Thyroid gland (tissue), 4 donors: ENCODE results near the gene OR10H3. TPM values are rescaled to one million over a fixed set of nuclear protein-coding genes. Genes with fewer than 3 reads are reported as not detected.

Experiments
- DNase-seq, 2 donors: peaks; one replicate each; pipeline ENCODE4 v3.0.0-alpha.2; 2019
- H3K27ac ChIP-seq, 3 donors: fragments of 200-600 bp; sonication (generic); 1 replicate in 2 of 3; 2 replicates in 1 of 3; pipeline ENCODE4 v1.5.1; 2016 to 2019; ENCODE audit warnings: mild to moderate bottlenecking in 1 of 3, moderate library complexity in 1 of 3
- H3K27me3 ChIP-seq: fragments of 200-600 bp; sonication (generic); one replicate; pipeline ENCODE4 v1.5.1; 2019
- H3K36me3 ChIP-seq, 2 donors: fragments of 200-600 bp; sonication (generic); one replicate each; pipeline ENCODE4 v1.5.1; 2016 to 2019
- H3K4me1 ChIP-seq, 2 donors: fragments of 200-600 bp; sonication (generic); one replicate each; pipeline ENCODE4 v1.5.1; 2017 to 2019
- H3K4me3 ChIP-seq, 3 donors: fragments of 200-600 bp; sonication (generic); replicated peaks in 1 of 3; 1 replicate in 2 of 3; 2 replicates in 1 of 3; pipeline ENCODE4 v1.5.1; 2016; ENCODE audit warnings: mild to moderate bottlenecking in 1 of 3
- H3K9me3 ChIP-seq: fragments of 200-600 bp; sonication (generic); one replicate; pipeline ENCODE4 v1.5.1; 2017
- POLR2A ChIP-seq, 2 donors: fragments of 450-650 bp; IDR thresholded peaks; one replicate each; pipeline ENCODE4 v1.6.1; 2017; ENCODE audit warnings: antibody characterized with exemption in 2 of 2, mild to moderate bottlenecking in 2 of 2, moderate library complexity in 1 of 2
- WGBS, 2 donors: methylation state at CpG; one replicate each; pipeline ENCODE4 v1.1.5; 2017; 5-methylcytosine and 5-hydroxymethylcytosine counted together
- intact Hi-C: fragments of 100-400 bp; cut with DNase I; formaldehyde crosslinking; loops from one replicate; pipeline ENCODE4 v1.15.1; 2023
- total RNA-seq, 4 donors: library from RNA; depleted of rRNA; stranded (reverse); fragments of >200 nt; gene quantifications; one replicate each; pipeline ENCODE4 v1.2.3, GENCODE V29; 2016
- TF ChIP-seq, protein P1 (sequence below), 6 experiments: fragments of 200-600 bp in 3 of 6; fragments of 450-650 bp in 3 of 6; sonication (generic) in 3 of 6; IDR thresholded peaks; one replicate each; pipeline ENCODE4 v1.5.1; 2016 to 2019; ENCODE audit warnings: antibody characterized with exemption in 6 of 6, mild to moderate bottlenecking in 2 of 6, inconsistent platforms in 1 of 6, moderate library complexity in 1 of 6

The OR10H3 gene
- total RNA-seq, 4 donors from 2014 or later: not detected

DNA sequence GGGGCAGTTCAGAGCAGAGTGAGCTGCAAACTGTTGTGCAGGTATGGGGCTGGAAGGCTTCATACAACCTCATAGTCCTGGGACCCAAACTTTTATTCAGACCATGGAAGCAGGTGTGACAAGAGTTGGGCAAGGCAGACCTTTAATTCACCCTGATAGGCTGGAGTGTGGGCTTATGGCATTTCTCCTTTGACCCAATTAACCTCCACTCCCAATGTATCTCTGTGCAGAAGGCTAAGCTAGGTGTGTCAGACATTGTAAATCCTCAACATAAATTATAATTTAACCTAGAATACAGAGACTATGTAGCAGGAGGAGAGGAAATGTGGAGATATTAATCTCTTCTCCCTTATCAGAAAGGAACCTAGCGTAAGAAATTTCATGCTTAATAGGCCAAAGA lies 22.1 kb upstream of the OR10H3 start:
- no peaks in the 10 kb centered on the region for H3K9me3 ChIP-seq
- intact Hi-C loops: no loop called here
- H3K27me3 ChIP-seq: no peaks in the 10 kb centered on the region
- no peak for DNase-seq
- no peak for TF ChIP-seq POLR2A (IDR thresholded peaks at IDR 0.05)
- TF ChIP-seq, protein P1, sequence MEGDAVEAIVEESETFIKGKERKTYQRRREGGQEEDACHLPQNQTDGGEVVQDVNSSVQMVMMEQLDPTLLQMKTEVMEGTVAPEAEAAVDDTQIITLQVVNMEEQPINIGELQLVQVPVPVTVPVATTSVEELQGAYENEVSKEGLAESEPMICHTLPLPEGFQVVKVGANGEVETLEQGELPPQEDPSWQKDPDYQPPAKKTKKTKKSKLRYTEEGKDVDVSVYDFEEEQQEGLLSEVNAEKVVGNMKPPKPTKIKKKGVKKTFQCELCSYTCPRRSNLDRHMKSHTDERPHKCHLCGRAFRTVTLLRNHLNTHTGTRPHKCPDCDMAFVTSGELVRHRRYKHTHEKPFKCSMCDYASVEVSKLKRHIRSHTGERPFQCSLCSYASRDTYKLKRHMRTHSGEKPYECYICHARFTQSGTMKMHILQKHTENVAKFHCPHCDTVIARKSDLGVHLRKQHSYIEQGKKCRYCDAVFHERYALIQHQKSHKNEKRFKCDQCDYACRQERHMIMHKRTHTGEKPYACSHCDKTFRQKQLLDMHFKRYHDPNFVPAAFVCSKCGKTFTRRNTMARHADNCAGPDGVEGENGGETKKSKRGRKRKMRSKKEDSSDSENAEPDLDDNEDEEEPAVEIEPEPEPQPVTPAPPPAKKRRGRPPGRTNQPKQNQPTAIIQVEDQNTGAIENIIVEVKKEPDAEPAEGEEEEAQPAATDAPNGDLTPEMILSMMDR (IDR thresholded peaks at IDR 0.05): no peak
- WGBS, 2 donors: 74 to 98% methylated on average over 1 of the region's 1 CpG
- no peak overlapping the region for H3K4me3 ChIP-seq
- H3K27ac ChIP-seq: no peak overlapping the region
- H3K4me1 ChIP-seq: no peaks in the 10 kb centered on the region
- H3K36me3 ChIP-seq: no peaks in the 10 kb centered on the region

DNA sequence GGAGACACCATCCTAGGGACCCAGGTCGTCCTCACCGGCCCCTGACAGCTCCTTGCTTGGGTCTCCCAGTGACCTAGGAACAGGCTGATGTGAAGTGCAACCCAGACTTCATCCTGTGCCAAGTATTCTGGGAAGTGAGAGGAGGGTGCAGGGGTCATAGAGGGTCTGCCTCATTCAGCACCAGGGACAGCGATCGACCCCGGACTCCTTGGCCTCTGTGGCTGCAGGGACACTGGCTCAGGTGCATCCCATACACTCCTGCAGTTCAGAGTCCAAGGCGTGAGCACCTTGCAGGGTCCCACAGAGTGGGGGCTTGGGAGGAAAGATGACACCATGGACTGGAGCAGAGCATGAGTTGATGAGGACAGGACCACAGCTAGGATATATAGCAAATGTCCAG lies 20.0 kb upstream of the OR10H3 start:
- H3K27ac ChIP-seq: no peak overlapping the region
- no peaks in the 10 kb centered on the region for H3K27me3 ChIP-seq
- 12 to 23% methylated on average over 4 to 6 of the region's 6 CpGs for WGBS, 2 donors
- H3K4me1 ChIP-seq: no peaks in the 10 kb centered on the region
- no peaks in the 10 kb centered on the region for H3K36me3 ChIP-seq
- TF ChIP-seq, protein P1 (IDR thresholded peaks at IDR 0.05): no peak
- no peak for TF ChIP-seq POLR2A (IDR thresholded peaks at IDR 0.05)
- intact Hi-C loops: no loop called here
- no peak for DNase-seq
- no peaks in the 10 kb centered on the region for H3K9me3 ChIP-seq
- H3K4me3 ChIP-seq: no peak overlapping the region

DNA sequence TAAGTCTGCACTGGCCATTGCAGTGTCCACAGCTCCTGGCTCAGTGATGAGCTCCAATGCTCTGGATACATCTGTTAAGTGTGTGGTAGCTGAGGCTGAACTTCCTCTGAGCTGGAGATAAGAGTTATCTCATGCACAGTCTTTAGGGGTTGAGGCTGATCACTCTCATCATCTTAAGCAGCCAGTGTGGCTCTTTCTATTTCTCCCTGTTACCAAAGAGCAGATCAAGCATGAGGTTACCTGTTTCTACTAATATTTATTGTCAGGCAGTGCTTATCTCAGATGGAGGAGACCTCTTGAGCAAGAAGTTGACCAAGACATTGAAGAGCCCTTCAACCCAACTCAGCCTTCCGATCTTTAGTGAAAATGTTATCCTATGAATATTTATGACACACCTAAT lies 16.5 kb upstream of the OR10H3 start:
- DNase-seq: no peak
- no peak overlapping the region for H3K27ac ChIP-seq
- H3K36me3 ChIP-seq: no peaks in the 10 kb centered on the region
- no peaks in the 10 kb centered on the region for H3K27me3 ChIP-seq
- intact Hi-C loops: no loop called here
- TF ChIP-seq POLR2A (IDR thresholded peaks at IDR 0.05): no peak
- TF ChIP-seq, protein P1 (IDR thresholded peaks at IDR 0.05): no peak
- WGBS, 2 donors: 65 to 90% methylated on average over 1 of the region's 1 CpG
- no peaks in the 10 kb centered on the region for H3K4me1 ChIP-seq
- no peak overlapping the region for H3K4me3 ChIP-seq
- no peaks in the 10 kb centered on the region for H3K9me3 ChIP-seq

DNA sequence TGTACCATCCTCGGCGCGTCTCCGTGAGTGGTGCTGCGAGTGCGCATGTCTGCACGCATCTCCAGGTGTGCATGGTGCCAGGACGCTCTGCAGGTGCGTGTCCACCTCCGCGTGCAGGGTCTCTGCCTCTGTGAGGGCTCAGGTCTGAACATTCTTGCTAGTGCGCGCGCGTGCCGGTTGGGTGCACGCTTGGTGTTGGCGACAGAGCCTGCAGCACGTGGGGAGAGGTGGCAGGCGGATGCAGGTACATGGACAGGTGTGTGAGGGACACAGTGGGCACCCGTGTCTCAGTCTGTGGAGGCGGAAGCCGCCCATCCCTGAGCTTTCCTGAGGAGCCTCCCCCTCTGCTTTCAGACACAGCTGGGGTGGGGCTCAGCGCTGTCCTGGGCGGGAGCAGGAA lies 14.8 kb upstream of the OR10H3 start:
- intact Hi-C loops: no loop called here
- no peak for TF ChIP-seq POLR2A (IDR thresholded peaks at IDR 0.05)
- TF ChIP-seq, protein P1 (IDR thresholded peaks at IDR 0.05): no peak
- Histone ChIP-seq H3K9me3 (no peaks in the 10 kb centered on the region), H3K4me3 (no peak overlapping the region), H3K27me3 (no peaks in the 10 kb centered on the region), H3K36me3 (no peaks in the 10 kb centered on the region), H3K27ac (no peak overlapping the region), H3K4me1 (no peaks in the 10 kb centered on the region)
- no peak for DNase-seq
- WGBS, 2 donors: 23 to 37% methylated on average over 6 to 23 of the region's 25 CpGs

DNA sequence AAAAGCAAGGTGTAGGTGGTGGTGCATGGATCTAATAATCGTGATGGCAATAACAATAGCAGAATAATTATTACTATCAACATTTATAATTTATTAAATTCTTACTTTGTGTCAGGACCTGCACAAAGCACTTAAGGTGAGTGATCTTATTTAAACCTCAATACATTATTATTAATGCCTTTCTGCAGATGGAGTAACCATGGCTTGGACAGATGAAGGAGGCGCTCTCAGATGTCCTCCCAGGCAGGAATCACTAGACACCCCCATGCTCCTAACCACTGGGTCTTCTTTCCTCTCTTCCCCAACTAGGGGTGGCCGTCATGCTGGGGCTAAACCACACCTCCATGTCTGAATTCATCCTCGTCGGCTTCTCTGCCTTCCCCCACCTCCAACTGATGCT lies 10.1 kb upstream of the OR10H3 start, which contains the start of gene OR10H2:
Gene OR10H2 (plus strand): TSS at position 301 of the 400 bp plus-strand sequence. CDS start 20 bp downstream, at position 321.
- no peak within 1 kb of the TSS for H3K4me3 ChIP-seq
- H3K27me3 ChIP-seq: no peaks in the 10 kb centered on the region
- intact Hi-C loops: no loop called here
- H3K27ac ChIP-seq: no peak within 1 kb of the TSS
- WGBS, 2 donors: 72 to 74% methylated on average over 5 of the region's 5 CpGs
- TF ChIP-seq, protein P1 (IDR thresholded peaks at IDR 0.05): no peak
- no peak for TF ChIP-seq POLR2A (IDR thresholded peaks at IDR 0.05)
- H3K36me3 ChIP-seq: no peaks in the 10 kb centered on the region
- H3K4me1 ChIP-seq: no peaks in the 10 kb centered on the region
- no peaks in the 10 kb centered on the region for H3K9me3 ChIP-seq
- DNase-seq: no peak
